ENCODE results near the gene EFNA1.

The EFNA1 gene

GRCh38 chr1:155127105-155127966 is at the start of gene EFNA1:
Gene EFNA1 (plus strand): TSS chr1:155127876. CDS start chr1:155127978, 102 bp downstream.
- TF ChIP-seq CTCF (IDR thresholded peaks at IDR 0.05) = no peak

GRCh38 chr1:155078469-155079209 is 49.0 kb upstream of the EFNA1 start, which contains the start of gene EFNA3:
Gene EFNA3 (plus strand): TSS chr1:155078837. CDS start chr1:155078942, 105 bp downstream.
- no peak for TF ChIP-seq CTCF (IDR thresholded peaks at IDR 0.05)

GRCh38 chr1:155079210-155079486 is 48.5 kb upstream of the EFNA1 start:
- no peak for TF ChIP-seq CTCF (IDR thresholded peaks at IDR 0.05)

- no peak for TF ChIP-seq CTCF (IDR thresholded peaks at IDR 0.05)
Measured at GRCh38 chr1:155079487-155080311, 48.0 kb upstream of the EFNA1 start.

- no peak for TF ChIP-seq CTCF (IDR thresholded peaks at IDR 0.05)
Measured at GRCh38 chr1:155080312-155081228, 47.1 kb upstream of the EFNA1 start.

GRCh38 chr1:155081472-155082300 is 46.0 kb upstream of the EFNA1 start:
- no peak for TF ChIP-seq CTCF (IDR thresholded peaks at IDR 0.05)

All from LNCAP (cell line).